ENCODE data around the gene TRAPPC2L.
"Not testable (repeated sequence)": the region's sequence is repeated elsewhere in the genome, so short reads cannot be mapped to it uniquely, and the experiment has no call there.

The TRAPPC2L gene

DNA sequence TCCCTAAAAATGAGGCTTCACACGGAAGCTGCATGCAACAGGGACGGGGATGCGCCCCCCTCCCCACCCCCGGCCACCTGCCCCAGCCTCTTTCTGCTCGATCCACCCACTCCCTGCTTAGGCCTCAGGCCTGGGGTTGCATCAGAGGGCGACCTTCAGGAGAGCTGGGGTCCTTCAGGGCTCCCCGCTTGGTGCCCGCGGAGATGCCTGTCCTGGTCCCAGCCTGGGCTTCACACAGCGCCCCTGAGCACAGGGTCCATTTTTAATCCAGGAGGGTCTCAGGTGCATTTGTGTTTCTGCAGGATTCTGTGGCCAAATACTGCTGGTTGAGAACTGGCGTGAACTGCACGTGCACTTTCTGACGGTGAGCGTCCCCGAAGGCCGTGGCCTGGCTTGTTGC lies 37.8 kb upstream of the TRAPPC2L start:
- DNase-seq (ENCODE audit: low spot score) = no peak

DNA sequence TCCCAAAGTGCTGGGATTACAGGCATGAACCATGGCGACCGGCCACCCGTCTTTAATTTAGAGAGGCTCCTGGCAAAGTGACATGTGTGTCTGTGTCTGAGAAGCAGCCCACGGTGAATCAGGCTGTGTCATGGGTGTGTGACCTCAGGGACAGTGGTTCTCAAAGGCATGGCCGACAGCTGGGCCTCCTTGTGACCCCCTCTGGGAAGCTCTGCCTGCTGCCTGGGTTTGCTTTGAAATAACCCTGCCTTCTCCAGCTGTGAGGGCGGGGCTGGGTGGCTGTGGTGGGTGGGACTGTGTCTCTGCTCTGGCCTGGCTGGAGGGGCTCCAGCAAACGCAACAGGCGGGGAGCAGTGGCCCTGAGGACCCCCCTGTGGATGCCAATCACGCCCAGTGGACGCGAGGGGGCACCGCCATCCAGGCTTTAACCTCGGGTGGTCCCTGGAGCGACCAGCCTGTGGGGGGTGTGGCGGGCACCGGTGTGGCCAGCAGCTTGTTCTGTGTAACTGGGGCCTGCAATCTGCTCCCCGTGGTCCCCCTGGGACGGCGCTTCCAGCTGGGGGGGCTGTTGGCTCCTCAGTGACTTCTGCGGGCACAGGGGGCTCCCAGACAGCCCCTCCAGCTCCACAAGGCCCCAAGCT lies 36.4 kb upstream of the TRAPPC2L start:
- no peak for DNase-seq (ENCODE audit: low spot score)

DNA sequence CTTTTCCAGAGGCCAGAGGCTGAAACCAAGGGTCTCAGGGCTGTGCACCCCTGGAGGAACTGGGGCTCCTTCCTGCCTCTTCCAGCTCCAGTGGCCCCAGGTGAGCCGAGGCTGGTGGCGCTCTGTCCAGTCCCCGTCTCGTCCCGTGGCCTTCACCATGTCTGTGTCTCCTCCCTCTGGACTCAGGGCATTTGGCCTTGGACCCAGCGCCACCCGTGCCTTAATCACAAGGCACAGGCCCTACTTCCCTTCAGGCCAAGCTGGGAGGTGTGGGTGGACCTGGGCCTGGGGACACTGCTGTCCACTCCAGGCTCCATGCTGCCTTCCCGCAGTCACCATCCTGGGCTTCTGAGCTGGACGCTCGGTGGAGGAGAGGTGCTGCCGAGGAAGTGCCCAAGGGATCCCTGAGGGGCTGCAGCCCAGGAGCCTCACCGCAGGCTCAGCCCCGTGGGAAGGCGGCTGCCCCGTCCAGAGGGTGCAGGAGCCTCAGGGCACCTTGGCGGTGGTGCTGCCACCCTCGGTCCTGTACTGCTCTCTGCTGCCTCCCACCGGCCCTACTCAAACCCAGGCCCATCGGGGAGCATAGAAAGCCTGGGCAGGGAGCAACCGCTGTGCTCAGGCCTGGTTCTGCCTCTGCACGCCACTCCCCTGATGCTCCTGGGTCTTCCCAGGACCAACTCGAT lies 35.6 kb upstream of the TRAPPC2L start:
- DNase-seq (ENCODE audit: low spot score) = no peak

DNA sequence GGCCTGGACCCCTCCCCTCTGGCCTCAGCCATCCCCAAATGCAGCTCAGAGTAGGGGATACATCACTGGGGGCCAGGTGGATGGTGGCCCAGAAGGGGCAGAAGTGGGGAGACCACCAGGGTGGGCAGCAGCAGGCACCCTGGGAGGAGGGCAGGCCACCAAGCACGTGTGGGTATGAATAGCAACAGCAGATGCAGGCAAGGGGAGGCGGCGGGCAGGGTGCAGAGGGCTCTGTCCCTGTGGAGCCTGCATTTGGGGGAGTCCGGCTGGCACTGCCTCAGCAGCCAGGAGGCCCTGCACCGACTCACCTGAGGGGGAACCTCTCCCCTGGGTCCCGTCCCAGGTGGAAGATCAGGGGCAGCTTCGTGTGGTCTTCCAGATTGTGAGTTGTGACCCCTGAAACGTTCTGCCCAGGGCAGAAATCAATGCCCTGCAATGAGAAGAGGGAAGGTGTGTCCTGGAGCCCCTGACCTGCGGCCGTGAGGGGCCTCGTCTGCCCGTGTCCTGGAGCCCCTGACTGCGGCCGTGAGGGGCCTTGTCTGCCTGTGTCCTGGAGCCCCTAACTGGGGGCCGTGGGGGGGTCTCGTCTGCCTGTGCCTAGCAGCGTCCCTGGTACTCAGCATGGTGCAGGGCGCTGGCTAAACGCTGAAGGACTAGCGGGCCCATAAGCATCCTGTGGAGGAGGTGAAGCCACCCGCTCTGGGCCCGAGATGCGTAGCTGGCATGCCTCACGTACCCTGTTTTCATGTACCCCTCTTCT lies 34.5 kb upstream of the TRAPPC2L start:
- no peak for DNase-seq (ENCODE audit: low spot score)

DNA sequence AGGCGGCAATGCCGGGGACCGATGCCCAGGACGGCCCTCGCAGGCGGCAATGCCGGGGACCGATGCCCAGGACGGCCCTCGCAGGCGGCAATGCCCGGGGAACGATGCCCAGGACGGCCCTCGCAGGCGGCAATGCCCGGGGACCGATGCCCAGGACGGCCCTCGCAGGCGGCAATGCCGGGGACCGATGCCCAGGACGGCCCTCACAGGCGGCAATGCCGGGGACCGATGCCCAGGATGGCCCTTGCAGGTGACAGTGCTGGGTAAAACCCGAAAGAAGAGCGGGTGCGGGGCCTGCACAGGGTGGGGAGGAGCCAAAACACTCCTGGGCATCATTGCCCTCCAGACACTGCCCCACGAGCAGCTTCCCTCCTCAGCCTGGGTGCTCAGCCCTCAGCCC lies 33.3 kb upstream of the TRAPPC2L start:
- not testable (repeated sequence) for DNase-seq (ENCODE audit: low spot score)

DNA sequence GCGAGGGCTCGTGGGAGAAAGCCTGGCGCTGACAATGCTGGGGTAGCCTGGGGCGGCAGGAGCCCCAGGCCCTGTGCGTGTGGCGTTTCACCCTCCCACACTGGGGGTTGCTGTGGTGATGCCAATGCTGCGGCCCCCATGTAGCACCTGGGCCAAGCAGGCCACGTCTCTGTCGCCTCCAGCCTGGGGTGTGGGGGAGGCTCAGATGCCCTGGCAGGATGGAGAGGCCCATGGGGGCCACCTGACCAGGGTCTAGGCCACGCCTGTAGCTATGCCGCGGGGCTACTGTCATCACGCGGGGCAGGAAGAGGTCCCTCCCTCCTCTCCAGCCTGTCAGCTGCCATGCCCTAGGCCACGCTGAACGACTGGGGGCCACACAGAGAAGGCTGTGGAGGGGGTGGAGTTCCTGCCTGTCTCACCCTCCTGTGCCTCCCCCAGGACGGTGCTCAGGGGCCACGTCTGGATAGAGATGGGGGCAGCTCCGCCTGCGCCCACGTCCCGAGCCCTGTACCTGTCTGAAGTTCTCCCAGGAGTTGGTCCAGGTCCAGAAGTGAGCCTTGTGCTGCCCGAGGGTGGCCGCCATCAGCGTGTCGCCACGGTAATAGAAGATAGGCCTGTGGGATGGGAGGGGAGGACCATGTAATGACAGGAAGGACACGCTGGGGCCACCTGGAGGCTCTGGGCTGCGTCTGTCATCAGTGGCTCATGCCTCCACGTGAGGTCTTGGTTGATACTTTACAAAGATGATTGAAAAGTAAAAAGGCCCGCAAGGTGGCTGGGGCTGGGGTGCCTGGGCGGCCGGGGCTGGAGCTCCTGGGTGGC lies 32.5 kb upstream of the TRAPPC2L start:
- DNase-seq (ENCODE audit: low spot score) = no peak

DNA sequence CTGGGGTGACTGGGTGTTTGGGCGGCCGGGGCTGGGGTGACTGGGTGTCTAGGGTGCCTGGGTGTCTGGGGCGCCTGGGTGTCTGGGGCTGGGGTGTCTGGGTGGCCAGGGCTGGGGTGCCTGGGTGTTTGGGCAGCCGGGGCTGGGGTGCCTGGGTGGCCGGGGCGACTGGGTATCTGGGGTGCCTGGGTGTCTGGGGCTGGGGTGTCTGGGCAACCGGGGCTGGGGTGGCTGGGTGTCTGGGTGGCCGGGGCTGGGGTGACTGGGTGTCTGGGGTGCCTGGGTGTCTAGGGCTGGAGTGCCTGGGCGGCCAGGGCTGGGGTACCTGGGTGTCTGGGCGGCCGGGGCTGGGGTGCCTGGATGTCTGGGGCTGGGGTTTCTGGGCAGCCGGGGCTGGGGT lies 31.8 kb upstream of the TRAPPC2L start:
- no peak for DNase-seq (ENCODE audit: low spot score)

DNA sequence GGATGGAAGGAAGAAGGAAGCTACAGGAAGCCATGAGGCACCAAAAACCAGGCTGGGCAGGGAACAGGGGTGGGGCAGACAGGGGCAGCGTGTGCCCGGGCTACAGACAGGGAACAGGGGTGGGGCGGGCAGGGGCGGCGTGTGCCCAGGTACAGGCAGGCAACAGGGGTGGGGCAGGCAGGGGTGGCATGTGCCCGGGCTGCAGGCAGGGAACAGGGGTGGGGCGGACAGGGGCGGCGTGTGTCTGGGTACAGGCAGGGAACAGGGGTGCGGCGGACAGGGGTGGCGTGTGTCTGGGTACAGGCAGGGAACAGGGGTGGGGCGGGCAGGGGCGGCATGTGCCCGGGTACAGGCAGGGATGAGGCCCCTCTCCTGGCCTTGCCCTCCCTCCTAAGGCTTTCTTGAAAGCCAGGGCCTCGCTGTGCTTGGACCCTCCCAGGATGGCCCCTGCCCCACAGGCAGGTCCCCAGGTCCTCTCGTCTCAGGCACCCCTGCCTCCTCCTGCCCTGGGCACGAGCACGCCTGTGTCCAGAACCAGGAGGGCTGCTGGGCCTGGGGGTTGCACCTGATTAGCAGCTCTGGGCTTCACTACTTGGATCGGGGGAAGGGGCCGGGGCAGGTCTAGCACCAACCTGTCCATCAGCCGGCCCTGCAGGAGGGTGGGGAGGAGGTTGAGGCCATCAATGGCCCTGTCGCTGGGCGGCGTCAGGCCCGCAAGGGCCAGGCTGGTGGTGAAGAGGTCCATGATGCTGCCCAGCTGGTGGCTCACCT lies 30.7 kb upstream of the TRAPPC2L start:
- no peak for DNase-seq (ENCODE audit: low spot score)

DNA sequence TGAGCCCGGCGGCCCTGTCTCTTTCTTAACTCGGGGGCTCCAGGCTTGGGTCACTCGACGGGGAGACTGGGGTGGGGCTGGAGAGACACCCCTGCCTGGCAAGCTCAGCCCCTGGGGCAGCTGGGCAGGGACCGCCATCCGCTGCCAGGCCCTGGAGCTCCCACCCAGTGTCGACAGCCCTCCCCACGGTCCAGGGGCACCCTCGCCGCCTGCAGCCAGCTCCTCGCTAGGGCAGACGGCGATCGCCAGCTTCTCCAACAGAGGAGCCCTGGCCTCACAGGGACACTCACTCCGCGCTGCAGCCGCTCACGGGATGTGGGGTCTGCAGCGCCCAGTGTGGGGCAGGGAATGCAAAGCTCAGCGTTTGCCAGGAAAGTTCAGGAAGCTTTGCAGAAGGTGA lies 29.2 kb upstream of the TRAPPC2L start:
- DNase-seq (ENCODE audit: low spot score) = no peak

DNA sequence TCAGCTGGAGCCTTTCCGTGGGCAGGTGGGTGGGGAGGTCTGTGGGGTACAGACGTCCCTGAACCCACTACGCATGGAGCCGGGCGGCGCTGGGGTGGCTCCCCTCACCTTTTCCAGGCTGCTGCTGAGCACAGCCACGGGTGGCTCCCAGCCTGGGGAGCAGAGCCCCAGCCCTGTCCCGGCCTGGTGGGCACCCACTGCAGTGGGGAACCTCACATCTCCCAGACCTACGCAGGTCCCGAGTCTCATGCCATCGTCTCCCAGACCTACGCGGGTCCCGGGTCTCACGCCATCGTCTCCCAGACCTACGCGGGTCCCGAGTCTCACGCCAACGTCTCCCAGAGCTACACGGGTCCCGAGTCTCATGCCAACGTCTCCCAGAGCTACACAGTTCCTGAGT lies 28.2 kb upstream of the TRAPPC2L start:
- DNase-seq (ENCODE audit: low spot score) = no peak

DNA sequence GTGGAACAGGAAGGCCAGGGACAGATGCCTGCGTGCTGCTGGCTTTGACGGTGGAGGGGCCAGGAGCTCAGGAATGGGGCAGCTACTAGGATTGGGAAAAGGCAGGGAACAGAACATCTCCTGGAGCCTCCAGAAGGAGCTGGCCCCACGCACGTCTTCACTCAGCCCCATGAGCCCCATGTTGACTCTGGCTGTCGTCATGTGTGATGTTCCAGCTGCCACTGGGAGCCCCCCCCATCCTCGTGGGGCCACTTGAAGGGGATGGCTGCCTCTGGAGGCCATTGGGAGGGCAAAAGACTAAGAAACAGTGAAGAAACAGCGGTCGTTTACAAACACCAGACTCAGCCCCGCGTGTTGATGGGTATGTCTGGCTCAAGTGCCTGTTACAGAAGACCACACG lies 26.7 kb upstream of the TRAPPC2L start:
- DNase-seq (ENCODE audit: low spot score) = no peak

DNA sequence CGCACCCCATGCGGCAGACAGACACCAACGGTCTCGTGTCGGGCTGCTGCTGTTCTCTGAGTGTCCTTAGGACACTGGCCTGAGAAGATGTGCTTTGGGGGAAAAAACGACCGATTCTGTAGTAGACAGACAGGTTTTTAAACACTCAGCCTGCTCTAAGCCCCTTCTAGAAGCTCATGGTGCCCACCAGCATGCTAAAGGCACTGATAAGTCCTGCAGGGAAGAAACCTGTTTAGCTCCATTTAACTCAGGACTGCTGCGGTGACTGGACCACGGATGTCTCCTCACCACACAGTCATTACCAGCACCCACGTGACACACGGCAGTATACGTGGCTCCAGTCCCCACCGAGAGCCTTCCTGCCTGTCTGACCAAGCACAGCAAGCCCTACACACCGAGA lies 26.1 kb upstream of the TRAPPC2L start:
- no peak for DNase-seq (ENCODE audit: low spot score)

DNA sequence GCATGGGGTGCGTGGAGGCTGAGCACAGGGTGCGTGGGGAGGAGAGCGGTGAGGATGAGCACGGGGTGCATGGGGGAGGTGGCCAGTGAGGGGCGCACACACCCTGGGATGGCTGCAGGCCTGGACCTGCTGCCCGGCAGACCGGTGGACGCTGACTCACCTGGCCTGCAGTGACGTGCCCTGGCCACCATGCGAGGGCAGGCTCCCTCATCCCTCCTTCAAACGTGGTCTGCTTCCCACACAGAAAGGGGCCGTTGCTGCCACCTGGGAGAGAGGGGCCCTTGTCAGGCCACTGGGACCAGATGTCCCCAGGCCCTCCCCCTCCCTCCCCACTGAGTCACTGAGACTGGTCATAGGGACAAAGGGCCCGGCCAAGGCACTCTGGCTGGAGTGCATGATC lies 25.1 kb upstream of the TRAPPC2L start:
- DNase-seq (ENCODE audit: low spot score) = no peak

DNA sequence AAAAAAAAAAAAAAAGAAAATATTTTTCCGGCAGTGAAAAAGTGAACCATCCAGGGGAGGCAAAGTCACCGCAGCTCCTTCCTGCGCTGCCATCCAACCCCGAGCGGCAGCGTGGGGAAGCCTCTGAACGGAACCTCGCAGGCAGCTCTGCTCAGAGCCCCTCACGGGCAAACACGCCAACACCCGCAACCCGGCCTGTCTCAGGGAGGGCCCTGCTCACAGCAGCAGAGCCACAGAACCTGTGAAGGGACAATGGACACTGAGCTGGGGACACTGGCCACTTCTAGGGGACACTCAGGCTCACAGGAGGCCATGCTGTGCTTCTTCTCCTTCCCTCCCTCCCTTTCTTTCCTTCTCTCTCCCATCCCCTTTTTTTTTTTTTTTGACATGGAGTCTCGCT lies 23.8 kb upstream of the TRAPPC2L start:
- no peak for DNase-seq (ENCODE audit: low spot score)

DNA sequence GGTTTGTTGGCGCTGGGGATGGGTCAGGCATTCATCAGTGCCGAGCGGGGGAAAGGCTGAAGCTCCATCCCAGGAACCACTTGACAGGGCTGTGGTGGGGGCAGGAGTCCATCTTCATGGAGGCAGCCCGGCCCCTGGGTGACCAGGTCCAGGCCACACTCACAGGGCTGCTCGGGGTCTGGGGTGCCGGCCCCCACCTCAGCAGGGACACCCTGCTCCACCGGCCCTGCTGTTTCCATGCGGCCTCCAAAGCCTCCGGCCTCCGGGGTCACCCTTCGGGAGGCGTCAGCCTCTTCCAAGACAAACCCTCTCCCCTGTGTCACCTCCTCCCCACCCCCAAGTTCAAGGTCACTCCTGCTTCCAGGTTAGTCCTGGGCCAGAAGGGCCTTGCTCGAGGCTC lies 22.3 kb upstream of the TRAPPC2L start:
- DNase-seq (ENCODE audit: low spot score) = no peak

DNA sequence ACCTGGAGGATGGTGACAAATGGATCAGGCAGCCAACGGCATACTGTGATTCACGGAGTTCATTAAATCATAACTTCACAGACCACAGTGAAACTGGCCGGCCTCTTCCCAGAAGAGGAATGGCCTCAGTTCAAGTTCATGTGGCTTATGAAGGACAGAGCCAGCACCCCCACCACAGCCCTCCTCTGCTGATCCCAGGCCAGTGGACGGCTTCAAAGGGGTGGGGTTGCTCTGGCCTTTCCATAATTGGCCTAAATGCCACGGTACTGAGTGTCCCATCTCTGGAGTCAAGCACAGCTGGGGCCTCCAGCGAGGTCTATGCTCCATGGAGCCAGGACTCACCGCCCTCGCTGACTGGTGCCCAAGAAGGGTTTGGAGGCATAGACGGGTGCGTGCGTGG lies 21.5 kb upstream of the TRAPPC2L start:
- no peak for DNase-seq (ENCODE audit: low spot score)

DNA sequence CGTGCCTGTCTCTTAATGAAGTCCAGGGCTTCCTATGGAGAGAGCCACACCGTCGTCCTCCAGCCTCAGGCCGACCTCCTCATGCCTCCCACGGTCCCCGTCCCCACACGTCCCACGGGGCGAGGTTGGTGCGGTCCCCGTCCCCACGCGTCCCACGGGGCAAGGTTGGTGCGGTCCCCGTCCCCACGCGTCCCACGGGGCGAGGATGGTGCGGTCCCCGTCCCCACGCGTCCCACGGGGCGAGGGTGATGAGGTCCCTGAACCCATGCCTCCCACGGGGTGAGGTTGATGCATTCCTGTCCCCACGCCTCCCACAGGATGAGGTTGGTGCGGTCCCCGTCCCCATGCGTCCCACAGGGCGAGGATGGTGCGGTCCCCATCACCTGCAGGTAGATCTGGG lies 21.1 kb upstream of the TRAPPC2L start:
- DNase-seq (ENCODE audit: low spot score) = no peak

DNA sequence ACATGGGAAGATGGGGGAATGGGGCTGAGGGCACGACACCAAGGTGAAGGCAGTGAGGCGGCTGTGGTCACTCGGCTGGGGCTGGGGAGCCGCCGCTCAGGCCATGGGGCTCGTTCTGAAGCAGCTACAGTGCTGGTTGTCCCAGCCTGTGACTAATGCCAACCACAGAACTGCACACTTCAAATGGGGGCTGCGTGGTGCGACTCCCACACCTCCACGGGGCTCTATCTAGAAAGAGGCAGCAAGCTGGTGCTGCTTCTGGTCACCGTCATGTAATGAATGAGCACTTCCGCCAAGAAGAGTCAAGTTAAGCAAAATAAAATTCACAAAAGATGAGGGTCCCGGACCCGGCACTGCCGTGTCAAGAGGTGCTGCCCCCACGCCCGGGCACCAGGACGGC lies 20.1 kb upstream of the TRAPPC2L start:
- DNase-seq (ENCODE audit: low spot score) = no peak

DNA sequence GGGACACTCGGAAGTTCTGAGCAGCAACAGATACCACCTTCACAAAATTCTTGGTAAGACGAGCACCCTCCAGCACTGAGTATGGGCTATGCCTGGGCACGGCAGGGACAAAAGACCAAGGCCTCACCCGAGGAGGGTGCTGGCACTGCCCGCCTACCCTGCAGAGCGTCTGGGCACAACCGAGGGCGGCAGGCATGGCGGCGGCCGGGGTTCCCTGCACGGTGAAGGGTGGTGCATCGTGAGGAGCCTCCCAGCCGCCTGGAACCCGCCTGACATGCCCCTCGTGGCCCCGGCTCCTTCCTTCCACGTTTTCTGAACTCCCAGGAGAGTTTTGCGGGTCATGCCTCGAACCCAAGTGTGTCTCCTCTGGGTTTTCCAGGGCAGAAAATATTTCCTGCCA lies 19.1 kb upstream of the TRAPPC2L start:
- DNase-seq (ENCODE audit: low spot score) = no peak

DNA sequence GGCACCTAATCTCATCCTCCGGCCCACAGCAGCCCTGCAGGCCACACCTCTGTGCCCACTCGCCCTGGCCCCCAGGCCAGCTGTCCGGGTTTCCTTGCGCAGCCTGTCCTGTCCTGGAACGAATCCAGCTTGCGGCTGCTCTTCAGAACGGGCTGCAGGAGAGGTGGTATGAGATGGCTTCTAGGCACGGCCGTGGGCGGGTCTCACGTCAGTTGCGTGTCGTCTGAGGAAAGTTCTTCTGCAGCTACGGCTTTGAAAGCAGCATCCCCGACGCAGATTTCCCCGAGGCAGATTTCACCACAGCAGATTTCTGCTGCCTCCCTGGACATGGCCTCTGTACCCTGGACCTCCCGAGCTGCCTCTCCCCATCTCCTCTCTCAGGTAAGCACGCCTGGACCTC lies 18.4 kb upstream of the TRAPPC2L start:
- DNase-seq (ENCODE audit: low spot score) = no peak

DNA sequence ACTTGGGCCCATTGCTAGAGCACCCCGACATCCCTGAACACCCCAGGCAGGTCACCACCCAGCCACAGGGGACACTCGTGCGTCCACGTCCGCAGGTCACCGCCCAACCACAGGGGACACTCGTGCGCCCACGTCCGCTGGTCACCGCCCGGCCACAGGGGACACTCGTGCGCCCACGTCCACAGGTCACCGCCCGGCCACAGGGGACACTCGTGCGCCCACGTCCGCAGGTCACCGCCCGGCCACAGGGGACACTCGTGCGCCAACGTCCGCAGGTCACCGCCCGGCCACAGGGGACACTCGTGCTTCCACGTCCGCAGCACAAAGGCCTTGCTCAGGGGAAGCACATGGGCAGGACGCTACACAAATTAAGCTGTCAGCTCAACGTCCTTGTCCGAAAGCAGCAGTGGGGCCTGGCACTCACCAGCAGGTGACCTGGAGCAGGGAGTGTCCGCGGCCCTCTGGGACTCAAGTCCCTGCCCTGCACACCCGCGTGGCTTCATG lies 17.8 kb upstream of the TRAPPC2L start:
- no peak for DNase-seq (ENCODE audit: low spot score)
